ENCODE measurements around the gene COPB2.
"Not testable (repeated sequence)": the region's sequence is repeated elsewhere in the genome, so short reads cannot be mapped to it uniquely, and the experiment has no call there.

- TF ChIP-seq POLR2AphosphoS5, POLR2A (IDR thresholded peaks at IDR 0.05): not testable (repeated sequence)
Observed at GRCh38 chr3:139401155-139401554, 11.7 kb upstream of the COPB2 start.
